ENCODE measurements around the gene NAA38.

Gene NAA38

DNA sequence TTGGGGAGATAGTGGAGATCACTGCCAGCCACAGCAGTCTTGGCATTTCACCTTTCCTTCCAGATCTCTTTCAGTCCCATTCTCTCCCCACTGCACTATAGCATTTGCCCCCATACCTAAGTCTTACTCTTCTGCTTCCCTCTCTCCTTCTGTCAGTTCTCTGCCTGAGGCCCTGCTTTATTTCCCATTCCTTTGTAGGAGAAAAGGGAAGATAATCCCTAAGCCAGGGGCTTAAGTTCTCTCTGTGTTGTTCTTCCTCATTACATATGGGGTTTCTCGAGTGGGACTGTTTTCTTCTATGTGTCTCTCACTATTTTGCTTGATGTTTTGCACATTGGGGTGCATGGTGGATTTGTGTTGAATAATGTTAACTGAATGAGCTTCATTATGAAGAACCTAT lies 16.9 kb downstream of the NAA38 start:
- TF ChIP-seq, protein P1, sequence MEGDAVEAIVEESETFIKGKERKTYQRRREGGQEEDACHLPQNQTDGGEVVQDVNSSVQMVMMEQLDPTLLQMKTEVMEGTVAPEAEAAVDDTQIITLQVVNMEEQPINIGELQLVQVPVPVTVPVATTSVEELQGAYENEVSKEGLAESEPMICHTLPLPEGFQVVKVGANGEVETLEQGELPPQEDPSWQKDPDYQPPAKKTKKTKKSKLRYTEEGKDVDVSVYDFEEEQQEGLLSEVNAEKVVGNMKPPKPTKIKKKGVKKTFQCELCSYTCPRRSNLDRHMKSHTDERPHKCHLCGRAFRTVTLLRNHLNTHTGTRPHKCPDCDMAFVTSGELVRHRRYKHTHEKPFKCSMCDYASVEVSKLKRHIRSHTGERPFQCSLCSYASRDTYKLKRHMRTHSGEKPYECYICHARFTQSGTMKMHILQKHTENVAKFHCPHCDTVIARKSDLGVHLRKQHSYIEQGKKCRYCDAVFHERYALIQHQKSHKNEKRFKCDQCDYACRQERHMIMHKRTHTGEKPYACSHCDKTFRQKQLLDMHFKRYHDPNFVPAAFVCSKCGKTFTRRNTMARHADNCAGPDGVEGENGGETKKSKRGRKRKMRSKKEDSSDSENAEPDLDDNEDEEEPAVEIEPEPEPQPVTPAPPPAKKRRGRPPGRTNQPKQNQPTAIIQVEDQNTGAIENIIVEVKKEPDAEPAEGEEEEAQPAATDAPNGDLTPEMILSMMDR (IDR thresholded peaks at IDR 0.05; ENCODE audit: low read depth, low read length, missing control alignments): no peak
- no peak for DNase-seq (ENCODE audit: extremely low read depth, low read depth)
- no peak overlapping the region for H3K4me3 ChIP-seq (replicated peaks; ENCODE audit: low read depth, low read length)

DNA sequence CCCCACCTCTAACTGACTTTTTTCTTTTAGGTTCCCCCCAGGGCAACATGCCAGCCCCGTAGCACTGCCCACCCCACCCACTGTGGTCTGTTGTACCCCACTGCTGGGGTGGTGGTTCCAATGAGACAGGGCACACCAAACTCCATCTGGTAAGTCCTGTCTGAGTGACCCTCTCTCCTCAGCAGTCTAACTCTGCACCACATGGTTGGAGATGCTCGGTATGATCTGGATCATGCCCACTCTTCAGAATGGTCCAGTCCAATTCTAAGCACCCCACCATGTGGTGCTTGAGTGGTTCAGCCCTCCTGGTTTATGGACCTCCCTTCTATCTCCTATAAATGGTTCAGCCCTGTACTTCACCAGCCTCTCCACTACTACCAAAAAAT lies 17.5 kb downstream of the NAA38 start:
- H3K4me3 ChIP-seq (replicated peaks; ENCODE audit: low read depth, low read length): no peak overlapping the region
- TF ChIP-seq, protein P1 (IDR thresholded peaks at IDR 0.05; ENCODE audit: low read depth, low read length, missing control alignments): no peak
- no peak for DNase-seq (ENCODE audit: extremely low read depth, low read depth)

DNA sequence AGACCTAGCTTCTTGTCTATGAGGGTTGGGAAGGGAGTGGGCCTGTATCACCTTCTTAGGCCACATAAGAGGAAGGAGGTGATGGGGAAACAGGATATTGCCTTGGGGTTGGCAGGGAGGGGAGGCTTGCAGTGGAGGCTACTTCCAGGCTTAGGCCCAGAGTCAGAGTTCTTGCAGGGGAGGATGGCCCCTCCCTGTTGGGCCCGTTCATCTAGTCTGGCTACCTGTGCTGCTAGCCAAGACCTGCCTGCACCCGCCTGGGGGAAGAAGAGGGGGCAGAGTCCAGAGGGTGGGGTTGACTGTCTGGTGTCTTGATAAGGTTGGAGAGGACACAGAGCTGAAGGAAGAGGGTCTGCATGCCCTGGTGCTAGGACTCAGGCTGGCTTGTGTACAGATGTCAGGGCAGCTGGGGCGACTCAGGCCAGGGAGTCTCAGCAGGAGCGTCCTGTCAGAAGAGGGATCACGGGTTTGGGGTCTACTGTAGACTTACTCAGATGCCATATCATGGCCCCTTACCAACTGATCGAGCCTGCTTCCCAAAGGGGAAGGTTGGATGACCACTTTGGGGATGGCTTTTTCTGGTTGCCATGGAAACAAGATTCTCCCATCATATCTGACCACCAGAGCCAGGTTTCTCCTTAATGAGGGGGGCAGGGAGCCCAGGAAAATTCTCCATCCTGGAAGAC lies 18.0 kb downstream of the NAA38 start:
- TF ChIP-seq, protein P1 (IDR thresholded peaks at IDR 0.05; ENCODE audit: low read depth, low read length, missing control alignments): no peak
- peak overlapping the region; percentile 31; the same call in 1 of the 2 replicates for H3K4me3 ChIP-seq (replicated peaks; ENCODE audit: low read depth, low read length)
- DNase-seq (ENCODE audit: extremely low read depth, low read depth): no peak

DNA sequence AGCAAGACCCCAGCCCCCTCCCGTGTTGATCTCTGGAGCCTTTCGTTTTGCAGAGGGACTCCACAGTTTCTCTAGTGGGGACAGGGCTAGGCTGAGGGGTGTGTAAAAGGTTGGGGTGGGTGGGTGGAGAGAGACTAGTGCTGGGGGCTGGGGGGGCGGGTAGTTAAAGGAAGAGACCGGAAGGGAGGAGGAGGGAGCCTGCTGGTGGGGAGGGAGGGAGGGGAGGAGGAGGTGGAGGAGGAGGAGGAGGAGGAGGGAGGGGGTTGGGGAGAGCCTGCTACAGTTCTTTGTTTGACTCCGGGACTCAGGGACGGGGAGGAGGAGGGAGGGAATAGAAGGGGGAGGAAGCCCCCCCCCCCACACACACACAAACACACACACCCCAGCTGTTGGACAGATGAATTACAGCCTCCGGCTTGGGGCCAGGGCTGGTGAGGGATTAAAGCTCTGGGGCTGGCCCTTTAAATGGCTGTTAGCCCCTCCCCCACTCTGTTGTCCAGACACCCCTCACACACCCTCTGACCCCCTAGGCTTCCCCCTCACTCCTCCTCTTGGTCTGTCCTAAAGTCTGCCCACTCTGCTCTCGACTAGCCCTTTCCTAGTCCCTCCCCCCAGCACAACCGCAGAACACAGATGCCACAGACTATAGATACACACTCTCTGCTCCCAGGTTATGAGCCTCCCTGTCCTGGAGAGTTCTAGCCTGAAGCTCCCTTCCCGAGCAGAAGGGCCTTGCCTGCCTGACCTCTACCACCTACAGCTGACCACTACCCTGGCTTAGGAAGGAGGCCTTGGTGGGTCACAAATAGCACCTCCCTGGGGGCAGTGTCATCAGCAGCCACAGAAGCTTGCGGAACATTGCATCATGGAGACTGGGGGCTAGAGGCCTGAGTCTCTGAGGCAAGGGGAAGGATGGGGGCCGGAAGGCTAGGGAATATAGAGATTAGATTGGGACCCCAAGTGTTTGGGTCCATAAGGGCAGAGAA lies 19.0 kb downstream of the NAA38 start:
- DNase-seq (ENCODE audit: extremely low read depth, low read depth): no peak
- peak overlapping the region; percentile 83 for H3K4me3 ChIP-seq (replicated peaks; ENCODE audit: low read depth, low read length)
- TF ChIP-seq, protein P1 (IDR thresholded peaks at IDR 0.05; ENCODE audit: low read depth, low read length, missing control alignments): no peak

DNA sequence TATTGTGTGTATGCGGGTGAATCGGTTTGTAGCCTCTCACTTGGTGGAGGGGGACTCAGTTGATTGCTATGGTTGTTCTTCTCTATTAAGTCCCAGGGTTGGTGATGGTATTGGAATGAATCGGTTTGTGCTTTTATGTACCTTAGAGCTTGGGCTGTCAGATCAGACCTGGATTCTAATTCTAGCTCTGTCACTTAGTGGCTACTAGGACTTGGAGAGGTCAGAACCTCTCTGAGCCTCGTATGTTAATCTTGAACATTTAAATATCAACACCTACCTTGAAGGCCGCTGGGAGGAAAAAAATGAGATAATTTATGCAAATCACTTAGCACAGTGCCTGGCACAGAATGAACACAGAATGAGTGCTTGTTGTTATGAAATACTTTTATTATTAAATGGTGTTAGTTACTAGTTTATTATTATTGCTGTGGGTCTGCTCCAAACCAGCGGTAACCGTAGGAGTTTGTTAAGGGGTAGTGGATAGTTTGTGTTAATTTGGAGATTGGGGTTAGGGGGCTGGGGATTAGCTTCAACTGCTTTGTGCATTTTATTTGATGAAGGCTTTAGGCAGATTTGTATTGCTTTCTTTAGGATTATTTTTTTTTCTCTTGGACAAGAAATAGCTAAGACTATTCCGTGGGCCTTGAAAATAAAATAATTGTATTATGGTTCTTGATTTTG lies 19.8 kb downstream of the NAA38 start:
- no peak for DNase-seq (ENCODE audit: extremely low read depth, low read depth)
- TF ChIP-seq, protein P1 (IDR thresholded peaks at IDR 0.05; ENCODE audit: low read depth, low read length, missing control alignments): no peak
- H3K4me3 ChIP-seq (replicated peaks; ENCODE audit: low read depth, low read length): peak overlapping the region; percentile 83

DNA sequence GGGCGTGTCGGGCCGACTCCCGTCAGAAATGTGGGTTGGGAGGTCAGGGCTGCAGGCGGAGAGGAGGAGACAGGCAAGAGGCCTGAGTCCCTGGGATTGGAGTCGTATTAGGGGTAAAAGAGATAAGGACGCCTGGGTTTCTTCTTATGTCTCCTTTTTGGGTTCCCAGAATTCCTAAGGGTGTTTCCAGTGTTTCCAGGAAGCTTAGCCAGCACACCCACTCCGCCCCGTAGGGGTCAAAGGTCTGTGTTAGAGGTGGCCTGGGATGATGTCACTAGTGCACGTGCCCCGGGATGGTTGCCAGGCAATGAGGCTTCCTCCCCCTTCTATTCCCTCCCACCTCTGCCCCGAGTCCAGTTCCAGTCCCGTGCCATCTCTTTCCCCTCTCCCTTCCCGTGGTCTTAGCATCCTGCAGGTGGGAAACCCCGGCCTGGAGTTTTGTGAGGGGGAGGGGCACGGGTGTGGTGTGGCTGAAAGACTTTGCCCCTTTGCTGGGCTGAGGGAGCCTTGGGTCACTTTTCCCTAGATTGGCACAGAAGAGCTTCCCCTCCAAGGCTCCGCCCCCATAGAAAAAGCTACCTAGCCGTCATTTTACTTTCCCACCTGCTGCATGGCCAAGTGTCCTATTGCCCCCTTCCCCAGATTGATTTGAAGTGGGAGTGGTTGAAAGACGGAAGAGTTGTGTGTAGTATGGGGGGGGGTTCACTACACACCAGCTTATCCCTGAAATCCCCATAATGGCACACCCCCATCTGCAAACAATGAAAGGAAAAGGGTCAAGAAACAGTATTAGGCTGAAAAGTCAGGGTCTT lies 20.6 kb downstream of the NAA38 start:
- H3K4me3 ChIP-seq (replicated peaks; ENCODE audit: low read depth, low read length): peak overlapping the region; percentile 83
- TF ChIP-seq, protein P1 (IDR thresholded peaks at IDR 0.05; ENCODE audit: low read depth, low read length, missing control alignments): no peak
- DNase-seq (ENCODE audit: extremely low read depth, low read depth): peak; percentile 98

Data from HFF-Myc (cell line).